ENCODE results near the gene OSBPL10. TPM values are rescaled to one million over a fixed set of nuclear protein-coding genes. Genes with fewer than 3 reads are reported as not detected.

Gene OSBPL10
- total and polyA plus RNA-seq, 2 of the 4 experiments (the other 2 are of a cell fraction): 9.5 to 10.1 TPM

DNA sequence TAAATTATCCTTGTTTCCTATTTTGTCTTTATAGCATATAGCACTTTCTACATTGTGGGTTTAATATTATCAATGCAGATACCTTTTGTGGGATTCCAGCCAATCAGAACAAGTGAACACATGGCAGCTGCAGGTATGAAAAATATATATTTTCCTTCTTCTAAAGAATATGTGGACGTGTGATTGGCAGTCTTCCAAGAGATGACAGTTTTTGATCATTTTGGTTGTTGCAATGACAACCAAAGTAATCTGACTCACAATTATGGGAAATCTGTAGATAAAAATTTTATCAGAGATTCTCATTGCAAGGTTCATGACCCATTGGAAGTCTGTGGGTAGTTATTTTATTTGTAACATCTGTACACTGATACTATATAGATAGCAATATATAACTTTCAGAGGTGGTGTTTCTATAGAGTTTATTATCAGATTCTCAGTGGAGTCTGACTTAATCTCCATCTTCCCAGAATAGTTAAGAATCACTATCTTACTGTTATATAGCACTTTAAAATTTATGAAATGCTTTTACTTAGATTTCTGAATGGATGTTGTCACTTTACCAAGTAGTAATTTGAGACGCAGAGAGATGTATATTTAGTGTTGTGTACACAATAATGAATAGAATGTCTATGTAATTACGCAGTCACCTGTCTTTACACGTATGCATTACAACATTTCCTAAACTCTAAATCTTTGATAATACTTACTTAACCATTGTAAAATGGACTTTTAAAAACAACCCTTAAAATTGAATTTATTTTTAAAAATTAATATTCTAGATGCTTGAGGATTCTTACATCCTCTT, 365.8 kb downstream of the OSBPL10 start:
- CTCF ChIA-PET: no interaction called here

More for the DNA sequence above, 365.8 kb downstream of the OSBPL10 start:
- H3K9me1 ChIP-seq (ENCODE audit: insufficient read depth, low read length): no peaks in the 10 kb centered on the region
- POLR2A ChIA-PET (ENCODE audit: unreplicated experiment): no interaction called here
- H4K5ac ChIP-seq (ENCODE audit: low read depth, low read length): no peak overlapping the region
- in situ Hi-C loops (cut with MboI; ENCODE audit: low sequenced_read_pairs) (loop anchor here (25.0 kb wide), 1 partner anchor 522 kb away; no protein-coding TSS in a partner anchor), dilution Hi-C loops (cut with HindIII; ENCODE audit: low sequenced_read_pairs, unreplicated experiment) (no loop called here), intact Hi-C loops (cut with micrococcal nuclease) (loop anchor here (10.0 kb wide), 1 partner anchor 370 kb away; the partner anchor contains the start of genes OSBPL10 and ZNF860)
- peaks cover 2 to 16% of the 10 kb centered on the region in 2 experiments; a peak in 2 of 4 replicates for H3K79me1 ChIP-seq (ENCODE audit: low read depth in 1 of 2, low read length in 2 of 2)
- H2AK5ac ChIP-seq (ENCODE audit: low read depth, low read length): no peak overlapping the region
- no peak overlapping the region for H3K14ac ChIP-seq (replicated peaks; ENCODE audit: low read depth, low read length)
- no peak overlapping the region for H3K9ac ChIP-seq (ENCODE audit: low read depth, low read length)
- H4K20me1 ChIP-seq (ENCODE audit: insufficient read depth, low read length): no peaks in the 10 kb centered on the region
- no peaks in the 10 kb centered on the region for H3K4me1 ChIP-seq (ENCODE audit: control insufficient read depth, insufficient read depth, low read length)
- no peak overlapping the region for H2BK5ac ChIP-seq (ENCODE audit: low read depth, low read length, poor library complexity, severe bottlenecking)
- no TSS peak for BruUV-seq (replicated peaks)
- H3K9me3 ChIP-seq (ENCODE audit: control insufficient read depth, insufficient read depth, low read length): no peaks in the 10 kb centered on the region
- no peak overlapping the region for H3K4me2 ChIP-seq (ENCODE audit: low read depth, low read length)
- no peak overlapping the region for H2BK120ac ChIP-seq (ENCODE audit: low read depth, low read length)
- no peak overlapping the region for H2BK20ac ChIP-seq (ENCODE audit: low read depth, low read length)
- H3K18ac ChIP-seq (ENCODE audit: low read depth, low read length): no peak overlapping the region
- WGBS, 2 experiments (ENCODE audit: extremely low coverage in 2 of 2, insufficient read length in 1 of 2): no CpG with 5 or more reads among the region's 4 CpGs
- H4K8ac ChIP-seq (ENCODE audit: low read depth in 2 of 2, low read length in 2 of 2): no peak overlapping the region
- no peak overlapping the region for H3K23ac ChIP-seq (ENCODE audit: low read depth, low read length)
- no peak overlapping the region for H4K91ac ChIP-seq (ENCODE audit: insufficient read depth, low read depth, low read length)
- no peak for DNase-seq
- H2AFZ ChIP-seq (replicated peaks; ENCODE audit: low read length, poor library complexity): no peak overlapping the region
- no peak overlapping the region for H3K4me3 ChIP-seq (ENCODE audit: insufficient read depth, low read depth, low read length)
- H3K27ac ChIP-seq (ENCODE audit: insufficient read depth, low read length): no peak overlapping the region
- no peak overlapping the region for H3K4ac ChIP-seq (ENCODE audit: low read depth, low read length)
- no peaks in the 10 kb centered on the region for H3K27me3 ChIP-seq (ENCODE audit: control insufficient read depth, insufficient read depth, low read length)
- no peak overlapping the region for H3K56ac ChIP-seq (ENCODE audit: extremely low read depth, insufficient read depth, low read length)
- TF ChIP-seq RFX5 (IDR thresholded peaks at IDR 0.05; ENCODE audit: low read depth, low read length) (no peak), SMC3 (IDR thresholded peaks at IDR 0.05; ENCODE audit: low read depth, low read length) (no peak), RAD21 (IDR thresholded peaks at IDR 0.05; ENCODE audit: low read length) (no peak), BHLHE40 (IDR thresholded peaks at IDR 0.05; ENCODE audit: low read depth, low read length) (no peak), MAFK (IDR thresholded peaks at IDR 0.05; ENCODE audit: low read depth, low read length) (no peak), NFE2L2 (IDR thresholded peaks at IDR 0.05; ENCODE audit: low read depth, low read length) (no peak), MXI1 (IDR thresholded peaks at IDR 0.05; ENCODE audit: borderline replicate concordance, low read depth, low read length) (no peak), CHD1 (IDR thresholded peaks at IDR 0.05; ENCODE audit: low read depth, low read length) (no peak), MAZ (IDR thresholded peaks at IDR 0.05; ENCODE audit: borderline replicate concordance, low read depth, low read length) (no peak), CEBPB (IDR thresholded peaks at IDR 0.05; ENCODE audit: low read depth, low read length) (no peak), FOS (IDR thresholded peaks at IDR 0.05; ENCODE audit: low read depth, low read length) (no peak), POLR2A (IDR thresholded peaks at IDR 0.05; ENCODE audit: low read depth, low read length) (no peak)
- TF ChIP-seq, protein P1, sequence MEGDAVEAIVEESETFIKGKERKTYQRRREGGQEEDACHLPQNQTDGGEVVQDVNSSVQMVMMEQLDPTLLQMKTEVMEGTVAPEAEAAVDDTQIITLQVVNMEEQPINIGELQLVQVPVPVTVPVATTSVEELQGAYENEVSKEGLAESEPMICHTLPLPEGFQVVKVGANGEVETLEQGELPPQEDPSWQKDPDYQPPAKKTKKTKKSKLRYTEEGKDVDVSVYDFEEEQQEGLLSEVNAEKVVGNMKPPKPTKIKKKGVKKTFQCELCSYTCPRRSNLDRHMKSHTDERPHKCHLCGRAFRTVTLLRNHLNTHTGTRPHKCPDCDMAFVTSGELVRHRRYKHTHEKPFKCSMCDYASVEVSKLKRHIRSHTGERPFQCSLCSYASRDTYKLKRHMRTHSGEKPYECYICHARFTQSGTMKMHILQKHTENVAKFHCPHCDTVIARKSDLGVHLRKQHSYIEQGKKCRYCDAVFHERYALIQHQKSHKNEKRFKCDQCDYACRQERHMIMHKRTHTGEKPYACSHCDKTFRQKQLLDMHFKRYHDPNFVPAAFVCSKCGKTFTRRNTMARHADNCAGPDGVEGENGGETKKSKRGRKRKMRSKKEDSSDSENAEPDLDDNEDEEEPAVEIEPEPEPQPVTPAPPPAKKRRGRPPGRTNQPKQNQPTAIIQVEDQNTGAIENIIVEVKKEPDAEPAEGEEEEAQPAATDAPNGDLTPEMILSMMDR (conservative IDR thresholded peaks at IDR 0.05; ENCODE audit: low read depth, low read length): no peak
- TF ChIP-seq, protein P2, sequence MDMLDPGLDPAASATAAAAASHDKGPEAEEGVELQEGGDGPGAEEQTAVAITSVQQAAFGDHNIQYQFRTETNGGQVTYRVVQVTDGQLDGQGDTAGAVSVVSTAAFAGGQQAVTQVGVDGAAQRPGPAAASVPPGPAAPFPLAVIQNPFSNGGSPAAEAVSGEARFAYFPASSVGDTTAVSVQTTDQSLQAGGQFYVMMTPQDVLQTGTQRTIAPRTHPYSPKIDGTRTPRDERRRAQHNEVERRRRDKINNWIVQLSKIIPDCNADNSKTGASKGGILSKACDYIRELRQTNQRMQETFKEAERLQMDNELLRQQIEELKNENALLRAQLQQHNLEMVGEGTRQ (IDR thresholded peaks at IDR 0.05; ENCODE audit: low read depth, low read length): no peak
- TF ChIP-seq, protein P3, sequence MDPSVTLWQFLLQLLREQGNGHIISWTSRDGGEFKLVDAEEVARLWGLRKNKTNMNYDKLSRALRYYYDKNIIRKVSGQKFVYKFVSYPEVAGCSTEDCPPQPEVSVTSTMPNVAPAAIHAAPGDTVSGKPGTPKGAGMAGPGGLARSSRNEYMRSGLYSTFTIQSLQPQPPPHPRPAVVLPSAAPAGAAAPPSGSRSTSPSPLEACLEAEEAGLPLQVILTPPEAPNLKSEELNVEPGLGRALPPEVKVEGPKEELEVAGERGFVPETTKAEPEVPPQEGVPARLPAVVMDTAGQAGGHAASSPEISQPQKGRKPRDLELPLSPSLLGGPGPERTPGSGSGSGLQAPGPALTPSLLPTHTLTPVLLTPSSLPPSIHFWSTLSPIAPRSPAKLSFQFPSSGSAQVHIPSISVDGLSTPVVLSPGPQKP (IDR thresholded peaks at IDR 0.05; ENCODE audit: borderline replicate concordance, low read depth, low read length): no peak
- ATAC-seq (ENCODE audit: low read depth): no peak
- H2BK15ac ChIP-seq (ENCODE audit: low read depth, low read length): no peak overlapping the region
- 0 out of 2 replicates have a peak, but pooled peaks cover 2% of the 10 kb centered on the region for H3K36me3 ChIP-seq (ENCODE audit: control insufficient read depth, insufficient read depth, low read length)
- no peak overlapping the region for H2AK9ac ChIP-seq (replicated peaks; ENCODE audit: low read depth, low read length, poor library complexity)
